Ishikawa (cell line): Measurements from ENCODE around the gene SDK2.

Experiments used
- CEBPB ChIP-seq: IDR thresholded peaks from 2 replicates; pipeline ENCODE4 v1.6.1; 2012
- CREB1 ChIP-seq: IDR thresholded peaks from 2 replicates; pipeline ENCODE4 v1.6.1; 2012; ENCODE audit warnings: low read depth
- EGR1 ChIP-seq: IDR thresholded peaks from 2 replicates; pipeline ENCODE4 v1.6.1; 2012
- EP300 ChIP-seq: IDR thresholded peaks from 2 replicates; pipeline ENCODE4 v1.6.1; 2012; ENCODE audit warnings: borderline replicate concordance
- FOXM1 ChIP-seq: IDR thresholded peaks from 2 replicates; pipeline ENCODE4 v1.6.1; 2012; ENCODE audit warnings: low read depth, borderline replicate concordance
- NFIC ChIP-seq: IDR thresholded peaks from 2 replicates; pipeline ENCODE4 v1.6.1; 2012
- RAD21 ChIP-seq: IDR thresholded peaks from 2 replicates; pipeline ENCODE4 v1.6.1; 2012; ENCODE audit warnings: low read depth
- TAF1 ChIP-seq: IDR thresholded peaks from 2 replicates; pipeline ENCODE4 v1.6.1; 2012; ENCODE audit warnings: low read depth, mild to moderate bottlenecking
- TCF12 ChIP-seq: IDR thresholded peaks from 2 replicates; pipeline ENCODE4 v1.6.1; 2012; ENCODE audit warnings: low read depth
- TEAD4 ChIP-seq: IDR thresholded peaks from 2 replicates; pipeline ENCODE4 v1.6.1; 2012
- YY1 ChIP-seq: IDR thresholded peaks from 2 replicates; pipeline ENCODE4 v1.6.1; 2012; ENCODE audit warnings: low read depth
- ZBTB7A ChIP-seq: IDR thresholded peaks from 2 replicates; pipeline ENCODE4 v1.6.1; 2012; ENCODE audit warnings: low read depth
- TF ChIP-seq, protein P1 (sequence below): IDR thresholded peaks from 2 replicates; pipeline ENCODE4 v1.6.1; 2012
- TF ChIP-seq, protein P2 (sequence below): IDR thresholded peaks from 2 replicates; pipeline ENCODE4 v1.6.1; 2012; ENCODE audit warnings: low read depth, mild to moderate bottlenecking
- TF ChIP-seq, protein P3 (sequence below): IDR thresholded peaks from 2 replicates; pipeline ENCODE4 v1.6.1; 2012

SDK2 gene

DNA sequence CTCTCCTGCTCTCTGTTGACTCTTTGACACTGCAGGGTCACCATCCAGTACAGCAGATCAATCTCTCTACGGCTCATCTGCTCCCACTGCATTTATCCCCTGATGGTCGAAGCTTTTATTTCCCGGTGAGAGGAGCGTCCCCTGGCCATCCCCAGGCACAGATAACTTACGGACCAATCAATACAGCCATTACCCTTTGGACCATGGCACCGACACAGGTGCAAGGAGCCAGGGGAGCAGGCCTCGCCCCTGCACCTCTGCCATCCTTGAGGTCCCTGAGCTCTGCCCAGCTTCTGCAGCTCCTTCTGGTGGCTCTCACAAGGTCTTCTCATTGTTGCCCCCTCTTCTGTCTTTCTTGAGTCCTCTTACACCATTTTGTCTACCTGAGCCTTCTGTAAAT lies 115.6 kb downstream of the SDK2 start:
- no peak for TF ChIP-seq FOXM1
- no peak for TF ChIP-seq ZBTB7A
- TF ChIP-seq YY1 = no peak
- TF ChIP-seq, protein P1, sequence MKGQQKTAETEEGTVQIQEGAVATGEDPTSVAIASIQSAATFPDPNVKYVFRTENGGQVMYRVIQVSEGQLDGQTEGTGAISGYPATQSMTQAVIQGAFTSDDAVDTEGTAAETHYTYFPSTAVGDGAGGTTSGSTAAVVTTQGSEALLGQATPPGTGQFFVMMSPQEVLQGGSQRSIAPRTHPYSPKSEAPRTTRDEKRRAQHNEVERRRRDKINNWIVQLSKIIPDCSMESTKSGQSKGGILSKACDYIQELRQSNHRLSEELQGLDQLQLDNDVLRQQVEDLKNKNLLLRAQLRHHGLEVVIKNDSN = no peak
- TF ChIP-seq, protein P2, sequence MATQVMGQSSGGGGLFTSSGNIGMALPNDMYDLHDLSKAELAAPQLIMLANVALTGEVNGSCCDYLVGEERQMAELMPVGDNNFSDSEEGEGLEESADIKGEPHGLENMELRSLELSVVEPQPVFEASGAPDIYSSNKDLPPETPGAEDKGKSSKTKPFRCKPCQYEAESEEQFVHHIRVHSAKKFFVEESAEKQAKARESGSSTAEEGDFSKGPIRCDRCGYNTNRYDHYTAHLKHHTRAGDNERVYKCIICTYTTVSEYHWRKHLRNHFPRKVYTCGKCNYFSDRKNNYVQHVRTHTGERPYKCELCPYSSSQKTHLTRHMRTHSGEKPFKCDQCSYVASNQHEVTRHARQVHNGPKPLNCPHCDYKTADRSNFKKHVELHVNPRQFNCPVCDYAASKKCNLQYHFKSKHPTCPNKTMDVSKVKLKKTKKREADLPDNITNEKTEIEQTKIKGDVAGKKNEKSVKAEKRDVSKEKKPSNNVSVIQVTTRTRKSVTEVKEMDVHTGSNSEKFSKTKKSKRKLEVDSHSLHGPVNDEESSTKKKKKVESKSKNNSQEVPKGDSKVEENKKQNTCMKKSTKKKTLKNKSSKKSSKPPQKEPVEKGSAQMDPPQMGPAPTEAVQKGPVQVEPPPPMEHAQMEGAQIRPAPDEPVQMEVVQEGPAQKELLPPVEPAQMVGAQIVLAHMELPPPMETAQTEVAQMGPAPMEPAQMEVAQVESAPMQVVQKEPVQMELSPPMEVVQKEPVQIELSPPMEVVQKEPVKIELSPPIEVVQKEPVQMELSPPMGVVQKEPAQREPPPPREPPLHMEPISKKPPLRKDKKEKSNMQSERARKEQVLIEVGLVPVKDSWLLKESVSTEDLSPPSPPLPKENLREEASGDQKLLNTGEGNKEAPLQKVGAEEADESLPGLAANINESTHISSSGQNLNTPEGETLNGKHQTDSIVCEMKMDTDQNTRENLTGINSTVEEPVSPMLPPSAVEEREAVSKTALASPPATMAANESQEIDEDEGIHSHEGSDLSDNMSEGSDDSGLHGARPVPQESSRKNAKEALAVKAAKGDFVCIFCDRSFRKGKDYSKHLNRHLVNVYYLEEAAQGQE = no peak
- TF ChIP-seq CREB1 = no peak
- TF ChIP-seq, protein P3, sequence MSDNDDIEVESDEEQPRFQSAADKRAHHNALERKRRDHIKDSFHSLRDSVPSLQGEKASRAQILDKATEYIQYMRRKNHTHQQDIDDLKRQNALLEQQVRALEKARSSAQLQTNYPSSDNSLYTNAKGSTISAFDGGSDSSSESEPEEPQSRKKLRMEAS = no peak
- TF ChIP-seq EGR1 = no peak
- TF ChIP-seq CEBPB = no peak
- TF ChIP-seq TCF12 = no peak
- TF ChIP-seq NFIC = no peak
- TF ChIP-seq TEAD4 = no peak
- no peak for TF ChIP-seq TAF1
- TF ChIP-seq RAD21 = no peak
- no peak for TF ChIP-seq EP300

DNA sequence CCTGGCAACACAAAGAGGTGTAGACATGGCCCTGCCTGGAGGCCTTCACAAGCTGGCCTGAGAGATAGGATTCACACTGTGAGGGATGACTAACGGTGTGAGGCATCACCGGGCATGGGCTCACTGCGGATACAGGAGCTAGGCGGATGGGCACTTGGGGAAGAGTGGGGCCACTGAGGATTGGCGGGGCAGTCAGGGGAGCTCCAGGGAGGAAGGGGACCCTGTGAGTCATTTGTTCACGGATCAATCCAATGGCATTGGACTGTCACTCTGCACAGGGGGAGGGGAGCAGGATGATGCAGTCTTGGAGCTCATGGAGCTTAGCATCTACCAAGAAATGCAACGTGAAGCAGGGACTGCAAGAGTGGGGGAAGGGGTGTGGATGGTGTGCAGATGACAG lies 117.3 kb downstream of the SDK2 start:
- TF ChIP-seq YY1 (no peak), CREB1 (no peak), RAD21 (no peak), TAF1 (no peak), TCF12 (no peak), EP300 (no peak), ZBTB7A (no peak), FOXM1 (no peak), NFIC (no peak), TEAD4 (no peak)
- TF ChIP-seq, protein P2 = no peak
- TF ChIP-seq, protein P3 = no peak

DNA sequence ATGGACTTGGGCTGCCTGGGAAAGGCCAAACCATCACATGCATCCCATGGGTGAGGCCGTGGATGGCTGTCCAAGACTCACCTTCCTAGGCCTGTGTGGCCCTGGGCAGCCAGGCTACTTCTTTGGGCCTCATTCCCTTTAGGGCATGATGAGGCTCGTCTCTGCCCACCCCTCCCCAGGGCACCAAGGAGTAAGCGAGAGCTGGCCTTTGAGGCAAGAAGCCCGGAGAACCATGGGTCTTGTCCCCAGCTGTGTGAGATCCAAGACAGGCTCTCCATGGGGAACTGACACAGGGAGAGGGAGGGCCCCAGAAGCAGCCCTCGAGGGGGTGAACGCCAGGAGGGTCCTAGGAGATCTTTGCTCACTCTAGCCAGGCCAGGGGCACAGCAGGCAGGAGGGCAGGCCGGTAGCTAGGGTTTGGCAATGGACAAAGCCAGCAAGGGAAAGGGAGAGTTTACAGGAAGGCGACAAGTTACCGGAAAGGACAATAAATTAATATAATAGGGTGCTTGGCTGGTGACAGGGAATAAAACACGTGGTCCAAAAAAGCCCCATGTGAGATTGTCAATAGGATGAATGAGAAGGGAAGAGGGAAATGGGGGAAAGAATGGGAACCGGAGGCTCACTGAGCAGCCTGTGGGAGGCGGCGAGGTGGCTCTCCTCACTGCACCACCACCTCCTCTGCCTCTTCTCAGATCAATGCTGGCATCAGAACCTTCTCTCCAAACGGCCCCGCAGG lies 119.1 kb downstream of the SDK2 start:
- no peak for TF ChIP-seq CEBPB
- no peak for TF ChIP-seq CREB1
- TF ChIP-seq, protein P2 = no peak
- TF ChIP-seq, protein P1 = no peak
- TF ChIP-seq NFIC = no peak
- no peak for TF ChIP-seq TAF1
- TF ChIP-seq FOXM1 = no peak
- TF ChIP-seq ZBTB7A = no peak
- no peak for TF ChIP-seq EP300
- no peak for TF ChIP-seq TCF12
- no peak for TF ChIP-seq YY1
- TF ChIP-seq TEAD4 = no peak
- no peak for TF ChIP-seq RAD21

DNA sequence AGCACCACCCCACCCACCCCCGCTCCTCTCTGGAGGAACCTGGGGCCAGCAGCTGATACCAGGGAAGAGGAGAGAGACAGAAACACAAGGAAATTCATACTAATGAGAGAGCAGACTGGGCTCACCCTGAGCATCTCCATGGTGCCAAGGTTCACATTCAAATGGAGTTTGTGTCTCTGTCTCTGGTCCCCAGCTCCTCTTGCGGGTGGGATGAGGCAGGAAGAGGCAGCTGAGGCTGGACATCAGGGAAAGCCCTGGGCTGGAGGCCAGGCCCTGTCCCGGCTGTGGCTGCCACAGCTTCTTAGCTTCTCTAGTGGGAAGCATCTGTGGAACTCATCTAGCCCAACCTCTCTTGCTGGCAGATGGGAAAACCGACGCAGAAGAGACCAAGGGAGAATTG lies 121.5 kb downstream of the SDK2 start:
- no peak for TF ChIP-seq CREB1
